ENCODE measurements around the gene ERCC6. TPM values are rescaled to one million over a fixed set of nuclear protein-coding genes. Genes with fewer than 3 reads are reported as not detected.

ERCC6 gene
- total and polyA plus RNA-seq, 7 donors = 3.0 to 16.6 (median 10.9) TPM

DNA sequence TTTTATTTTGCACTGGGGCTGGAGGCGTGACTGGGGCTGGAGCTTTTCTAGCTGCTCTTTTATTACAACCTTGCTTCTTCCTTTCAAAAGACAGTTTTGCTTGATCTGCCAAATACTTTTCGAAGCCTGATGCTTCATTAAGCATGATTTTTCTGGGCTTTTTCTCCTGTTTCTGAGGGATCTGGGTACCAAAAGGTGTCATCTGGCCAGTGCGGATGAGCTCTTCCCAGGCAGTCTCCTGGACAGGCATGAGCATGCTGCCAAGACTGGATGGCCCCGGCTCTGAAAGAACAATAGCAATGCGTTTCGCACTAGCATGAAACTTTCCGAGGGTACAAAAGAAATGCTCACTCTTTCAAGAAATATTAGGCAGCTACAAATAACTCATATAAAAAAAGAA lies 14.4 kb downstream of the ERCC6 start:
- Histone ChIP-seq H3K36me3 (peaks cover 11 to 72% (median 26%) of the 10 kb centered on the region in 4 donors), H3K4me1 (no peaks in the 10 kb centered on the region), H3K9me3 (no peaks in the 10 kb centered on the region), H3K27ac (no peak overlapping the region), H3K27me3 (no peaks in the 10 kb centered on the region), H3K4me3 (no peak overlapping the region)
- TF ChIP-seq POLR2A (IDR thresholded peaks at IDR 0.05) (no peak), POLR2AphosphoS5 (IDR thresholded peaks at IDR 0.05) (no peak), CTCF (IDR thresholded peaks at IDR 0.05) (no peak), EP300 (IDR thresholded peaks at IDR 0.05) (no peak)
- DNase-seq = no peak
- intact Hi-C loops (cut with DNase I) = no loop called here
- WGBS, 2 donors = 96 to 97% methylated on average over 7 of the region's 7 CpGs

GRCh38 chr10:49523301-49523700 lies 15.6 kb downstream of the ERCC6 start:
- WGBS, 2 donors = 39 to 63% methylated on average over 1 of the region's 1 CpG
- no peaks in the 10 kb centered on the region for H3K4me1 ChIP-seq
- no peaks in the 10 kb centered on the region for H3K27me3 ChIP-seq
- DNase-seq = no peak
- no peak overlapping the region for H3K4me3 ChIP-seq
- no peak overlapping the region for H3K27ac ChIP-seq
- intact Hi-C loops (cut with DNase I) = no loop called here
- TF ChIP-seq POLR2A (IDR thresholded peaks at IDR 0.05) (no peak), EP300 (IDR thresholded peaks at IDR 0.05) (no peak), CTCF (IDR thresholded peaks at IDR 0.05) (no peak)
- H3K9me3 ChIP-seq = no peaks in the 10 kb centered on the region
- H3K36me3 ChIP-seq = peaks cover 11 to 61% (median 26%) of the 10 kb centered on the region in 4 donors

DNA sequence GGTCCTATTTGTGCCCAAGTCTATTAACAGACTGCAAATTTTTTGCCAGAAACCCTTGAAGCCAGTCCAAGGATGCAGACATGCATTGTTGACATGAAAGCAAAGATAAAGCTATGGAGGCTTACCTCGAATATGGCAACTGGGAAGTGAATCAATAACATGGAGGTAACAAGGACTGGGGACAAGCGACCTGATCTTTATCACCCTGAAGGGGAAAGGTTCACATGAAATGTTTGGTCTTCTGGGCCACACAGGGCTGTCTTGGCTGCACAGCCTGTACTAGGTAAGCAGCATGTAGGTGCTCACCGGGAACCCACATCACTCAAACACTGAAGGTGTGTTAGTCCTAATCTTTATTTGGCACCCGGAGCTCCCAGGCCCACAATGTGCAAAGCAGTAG lies 17.9 kb downstream of the ERCC6 start:
- WGBS, 2 donors = 81 to 90% methylated on average over 4 of the region's 4 CpGs
- no peak for TF ChIP-seq CTCF (IDR thresholded peaks at IDR 0.05)
- TF ChIP-seq EP300 (IDR thresholded peaks at IDR 0.05) = no peak
- no peak for TF ChIP-seq POLR2A (IDR thresholded peaks at IDR 0.05)
- no peak for TF ChIP-seq POLR2AphosphoS5 (IDR thresholded peaks at IDR 0.05)
- H3K9me3 ChIP-seq = no peaks in the 10 kb centered on the region
- no peaks in the 10 kb centered on the region for H3K27me3 ChIP-seq
- H3K4me3 ChIP-seq = no peak overlapping the region
- H3K36me3 ChIP-seq = peaks cover 6 to 46% (median 19%) of the 10 kb centered on the region in 4 donors
- DNase-seq = no peak
- intact Hi-C loops (cut with DNase I) = no loop called here
- H3K4me1 ChIP-seq = no peaks in the 10 kb centered on the region
- no peak overlapping the region for H3K27ac ChIP-seq

- 74 to 83% methylated on average over 8 of the region's 8 CpGs for WGBS, 2 donors
Observed at GRCh38 chr10:49520122-49520775, 18.7 kb downstream of the ERCC6 start.

More at GRCh38 chr10:49520122-49520775, 18.7 kb downstream of the ERCC6 start:
- H3K27ac ChIP-seq = no peak overlapping the region
- intact Hi-C loops (cut with DNase I) = no loop called here
- TF ChIP-seq EP300 (IDR thresholded peaks at IDR 0.05) (no peak), POLR2AphosphoS5 (IDR thresholded peaks at IDR 0.05) (no peak), POLR2A (IDR thresholded peaks at IDR 0.05) (no peak), CTCF (IDR thresholded peaks at IDR 0.05) (no peak)
- no peak for DNase-seq
- H3K4me1 ChIP-seq = no peaks in the 10 kb centered on the region
- H3K4me3 ChIP-seq = no peak overlapping the region
- H3K27me3 ChIP-seq = no peaks in the 10 kb centered on the region
- H3K36me3 ChIP-seq = peaks cover 6 to 46% (median 16%) of the 10 kb centered on the region in 4 donors
- H3K9me3 ChIP-seq = no peaks in the 10 kb centered on the region

Measured in sigmoid colon (tissue), 7 donors.